Measurements from ENCODE around the gene PTPRE. TPM values are rescaled to one million over a fixed set of nuclear protein-coding genes. Genes with fewer than 3 reads are reported as not detected.
A peak's percentile ranks its signal among the peaks of the same experiment; 100 is the strongest.

PTPRE gene
- 23.1 TPM for total RNA-seq

- ATAC-seq: peak; percentile 91
Measured at GRCh38 chr10:127906548-127907377, at the start of gene PTPRE. PTPRE (plus strand) TSS chr10:127907103; CDS start chr10:128040882, 133,779 bp downstream.

- ATAC-seq: no peak
Measured at GRCh38 chr10:127860592-127860991, 46.3 kb upstream of the PTPRE start.

- no peak for ATAC-seq
Measured at GRCh38 chr10:127863231-127863825, 43.6 kb upstream of the PTPRE start.

- ATAC-seq: no peak
Measured at GRCh38 chr10:127866276-127867013, 40.5 kb upstream of the PTPRE start.

GRCh38 chr10:127867805-127868204, 39.1 kb upstream of the PTPRE start:
- ATAC-seq: no peak

GRCh38 chr10:127869329-127869728, 37.6 kb upstream of the PTPRE start:
- no peak for ATAC-seq

- no peak for ATAC-seq
Measured at GRCh38 chr10:127871631-127872010, 35.3 kb upstream of the PTPRE start.

- no peak for ATAC-seq
Measured at GRCh38 chr10:127872011-127872761, 34.7 kb upstream of the PTPRE start.

- ATAC-seq: no peak
Measured at GRCh38 chr10:127872871-127873600, 33.9 kb upstream of the PTPRE start.

- ATAC-seq: no peak
Measured at GRCh38 chr10:127873901-127874470, 32.9 kb upstream of the PTPRE start.

- peak; percentile 23 for ATAC-seq
Measured at GRCh38 chr10:127874671-127875448, 32.0 kb upstream of the PTPRE start.

GRCh38 chr10:127875449-127875765, 31.5 kb upstream of the PTPRE start:
- no peak for ATAC-seq

- no peak for ATAC-seq
Measured at GRCh38 chr10:127875916-127876315, 31.0 kb upstream of the PTPRE start.

- ATAC-seq: no peak
Measured at GRCh38 chr10:127877116-127877515, 29.8 kb upstream of the PTPRE start.

- ATAC-seq: no peak
Measured at GRCh38 chr10:127877699-127878098, 29.2 kb upstream of the PTPRE start.

GRCh38 chr10:127878475-127879055, 28.3 kb upstream of the PTPRE start:
- peak; percentile 19 for ATAC-seq

GRCh38 chr10:127880557-127880956, 26.3 kb upstream of the PTPRE start:
- peak; percentile 13 for ATAC-seq

GRCh38 chr10:127881262-127881661, 25.6 kb upstream of the PTPRE start:
- no peak for ATAC-seq

- ATAC-seq: no peak
Measured at GRCh38 chr10:127882391-127882790, 24.5 kb upstream of the PTPRE start.

- no peak for ATAC-seq
Measured at GRCh38 chr10:127882801-127883459, 24.0 kb upstream of the PTPRE start.
